Loucy (cell line): ENCODE measurements around the gene TMEM69.

Experiments
- H2AFZ ChIP-seq: fragments of 200-600 bp; sonication (generic); 2 replicates; pipeline ENCODE4 v1.6.0; 2016; ENCODE audit warnings: antibody characterized with exemption, mild to moderate bottlenecking, low read length, moderate library complexity
- H3F3A ChIP-seq: fragments of 200-600 bp; 2 replicates; pipeline ENCODE4 v1.6.0; 2016; ENCODE audit warnings: antibody characterized with exemption, low read depth, mild to moderate bottlenecking
- H3K27me3 ChIP-seq: fragments of 200-600 bp; sonication (generic); 2 replicates; pipeline ENCODE4 v1.6.1; 2014; ENCODE audit warnings: low read length, mild to moderate bottlenecking; ENCODE audit not compliant: insufficient read depth, poor library complexity, severe bottlenecking
- H3K36me3 ChIP-seq: fragments of 200-600 bp; sonication (generic); 2 replicates; pipeline ENCODE4 v1.6.1; 2016; ENCODE audit warnings: low read length; ENCODE audit not compliant: insufficient read depth
- H3K4me1 ChIP-seq: fragments of 200-600 bp; sonication (generic); 2 replicates; pipeline ENCODE4 v1.5.1; 2014; ENCODE audit warnings: low read length, mild to moderate bottlenecking; ENCODE audit not compliant: insufficient read depth, poor library complexity, severe bottlenecking
- H3K4me2 ChIP-seq: fragments of 200-600 bp; sonication (generic); 2 replicates; pipeline ENCODE4 v1.6.0; 2014; ENCODE audit warnings: antibody characterized with exemption, low read length, low read depth, mild to moderate bottlenecking; ENCODE audit not compliant: poor library complexity, severe bottlenecking
- H3K4me3 ChIP-seq: fragments of 200-600 bp; sonication (generic); 2 replicates; pipeline ENCODE4 v1.5.1; 2014; ENCODE audit warnings: low read length, mild to moderate bottlenecking, mixed read lengths; ENCODE audit not compliant: poor library complexity, severe bottlenecking
- H3K79me2 ChIP-seq: fragments of 200-600 bp; sonication (generic); 2 replicates; pipeline ENCODE4 v1.6.1; 2014; ENCODE audit warnings: low read length; ENCODE audit not compliant: insufficient read depth
- H3K9ac ChIP-seq: fragments of 200-600 bp; sonication (generic); 2 replicates; pipeline ENCODE4 v1.6.0; 2014; ENCODE audit warnings: mild to moderate bottlenecking, low read depth, low read length, moderate library complexity; ENCODE audit not compliant: poor library complexity, severe bottlenecking
- H3K9me2 ChIP-seq: fragments of 200-600 bp; sonication (generic); replicated peaks from 2 replicates; pipeline ENCODE4 v1.6.1; 2016; ENCODE audit warnings: low read depth, low read length, mixed read lengths
- H3K9me3 ChIP-seq: fragments of 200-600 bp; sonication (generic); 2 replicates; pipeline ENCODE4 v1.6.1; 2014; ENCODE audit warnings: mild to moderate bottlenecking, antibody characterized with exemption, low read length, low read depth; ENCODE audit not compliant: insufficient read depth
- H4K20me1 ChIP-seq: fragments of 200-600 bp; sonication (generic); 2 replicates; pipeline ENCODE4 v1.6.0; 2014; ENCODE audit warnings: antibody characterized with exemption, low read length, mild to moderate bottlenecking; ENCODE audit not compliant: insufficient read depth, poor library complexity, severe bottlenecking
- CTCF ChIP-seq: fragments of 200-600 bp; sonication (generic); conservative IDR thresholded peaks from 2 replicates; pipeline ENCODE4 v1.5.1; 2014; ENCODE audit warnings: mild to moderate bottlenecking, antibody characterized with exemption, low read length
- EZH2phosphoT487 ChIP-seq: fragments of 200-600 bp; IDR thresholded peaks from 2 replicates; pipeline ENCODE4 v1.6.1; 2018; ENCODE audit warnings: antibody characterized with exemption, mild to moderate bottlenecking, moderate library complexity, borderline replicate concordance

TMEM69 gene

GRCh38 chr1:45667321-45668111 lies 20.5 kb upstream of the TMEM69 start:
- Histone ChIP-seq H2AFZ (no peak overlapping the region), H3K9me3 (no peaks in the 10 kb centered on the region), H3K4me2 (no peak overlapping the region), H3K27me3 (no peaks in the 10 kb centered on the region), H3K4me1 (no peaks in the 10 kb centered on the region), H3K79me2 (peaks cover 100% of the 10 kb centered on the region), H3K4me3 (no peak overlapping the region), H3K9me2 (no peaks in the 10 kb centered on the region), H3F3A (no peaks in the 10 kb centered on the region), H4K20me1 (peaks cover 92% of the 10 kb centered on the region), H3K36me3 (peaks cover 10% of the 10 kb centered on the region; the same call in 1 of the 2 replicates), H3K9ac (no peak overlapping the region)
- TF ChIP-seq EZH2phosphoT487 (no peak), CTCF (no peak)

- H3K79me2 ChIP-seq, result peaks cover 100% of the 10 kb centered on the region
- no peaks in the 10 kb centered on the region for H3F3A ChIP-seq
- no peak overlapping the region for H3K4me3 ChIP-seq
- no peaks in the 10 kb centered on the region for H3K9me2 ChIP-seq
- no peak overlapping the region for H3K4me2 ChIP-seq
- H3K4me1 ChIP-seq, result no peaks in the 10 kb centered on the region
- peaks cover 91% of the 10 kb centered on the region for H4K20me1 ChIP-seq
- H2AFZ ChIP-seq, result no peak overlapping the region
- no peaks in the 10 kb centered on the region for H3K27me3 ChIP-seq
- peaks cover 10% of the 10 kb centered on the region; the same call in 1 of the 2 replicates for H3K36me3 ChIP-seq
- no peak overlapping the region for H3K9ac ChIP-seq
- no peak for TF ChIP-seq CTCF
- no peak for TF ChIP-seq EZH2phosphoT487
- H3K9me3 ChIP-seq, result no peaks in the 10 kb centered on the region
These were observed 19.5 kb upstream of the TMEM69 start for GRCh38 chr1:45668526-45668925.

- Histone ChIP-seq H3K79me2 (peaks cover 100% of the 10 kb centered on the region), H3K9me3 (no peaks in the 10 kb centered on the region), H3K4me1 (no peaks in the 10 kb centered on the region), H4K20me1 (peaks cover 96% of the 10 kb centered on the region), H3K36me3 (peaks cover 14% of the 10 kb centered on the region; the same call in 1 of the 2 replicates), H3F3A (no peaks in the 10 kb centered on the region), H3K27me3 (no peaks in the 10 kb centered on the region), H3K4me2 (no peak overlapping the region), H3K9ac (no peak overlapping the region), H2AFZ (no peak overlapping the region), H3K9me2 (no peaks in the 10 kb centered on the region), H3K4me3 (no peak overlapping the region)
- TF ChIP-seq EZH2phosphoT487, result no peak
- no peak for TF ChIP-seq CTCF
These were observed 18.6 kb upstream of the TMEM69 start for GRCh38 chr1:45669379-45669778.
